HL-60/S4 treated with phorbol 12-myristate 13-acetate at 8.2 ng/mL for 4 days and 3 days (cell line): ENCODE data around the gene DDIAS.
"Not testable (repeated sequence)": the region's sequence is repeated elsewhere in the genome, so short reads cannot be mapped to it uniquely, and the experiment has no call there.

Experiments
- in situ Hi-C: fragments of 300-500 bp; cut with MboI; formaldehyde crosslinking; loops from 2 replicates; pipeline ENCODE4 v1.15.0; 2022; ENCODE audit warnings: low sequenced_read_pairs

The DDIAS gene

GRCh38 chr11:82920227-82920626, 18.7 kb downstream of the DDIAS start:
- in situ Hi-C loops = not testable (repeated sequence)

- in situ Hi-C loops = not testable (repeated sequence)
Measured at GRCh38 chr11:82922396-82923173, 21.0 kb downstream of the DDIAS start.

GRCh38 chr11:82924522-82925224, 23.1 kb downstream of the DDIAS start:
- in situ Hi-C loops = no loop called here

- in situ Hi-C loops = no loop called here
Measured at GRCh38 chr11:82927264-82927880, 25.8 kb downstream of the DDIAS start.

- in situ Hi-C loops = no loop called here
Measured at GRCh38 chr11:82929121-82929520, 27.6 kb downstream of the DDIAS start.

- in situ Hi-C loops = no loop called here
Measured at GRCh38 chr11:82930229-82930628, 28.7 kb downstream of the DDIAS start.

GRCh38 chr11:82930734-82931133, 29.2 kb downstream of the DDIAS start:
- in situ Hi-C loops = no loop called here

GRCh38 chr11:82932564-82932963, 31.0 kb downstream of the DDIAS start:
- in situ Hi-C loops = no loop called here

- in situ Hi-C loops = no loop called here
Measured at GRCh38 chr11:82936261-82936660, 34.7 kb downstream of the DDIAS start.

- in situ Hi-C loops = no loop called here
Measured at GRCh38 chr11:82937554-82937953, 36.0 kb downstream of the DDIAS start.

GRCh38 chr11:82939456-82939855, 37.9 kb downstream of the DDIAS start:
- in situ Hi-C loops = no loop called here

- in situ Hi-C loops = no loop called here
Measured at GRCh38 chr11:82942376-82942775, 40.8 kb downstream of the DDIAS start.

GRCh38 chr11:82943430-82943829, 41.9 kb downstream of the DDIAS start:
- in situ Hi-C loops = not testable (repeated sequence)

GRCh38 chr11:82944198-82944597, 42.7 kb downstream of the DDIAS start:
- in situ Hi-C loops = no loop called here

GRCh38 chr11:82945041-82945440, 43.5 kb downstream of the DDIAS start:
- in situ Hi-C loops = not testable (repeated sequence)

GRCh38 chr11:82945682-82946081, 44.1 kb downstream of the DDIAS start:
- in situ Hi-C loops = no loop called here

GRCh38 chr11:82949352-82949751, 47.8 kb downstream of the DDIAS start:
- in situ Hi-C loops = no loop called here

- in situ Hi-C loops = not testable (repeated sequence)
Measured at GRCh38 chr11:82950502-82950901, 49.0 kb downstream of the DDIAS start.

GRCh38 chr11:82955736-82956453, 54.4 kb downstream of the DDIAS start:
- in situ Hi-C loops = not testable (repeated sequence)

GRCh38 chr11:82959987-82960778, 58.6 kb downstream of the DDIAS start:
- in situ Hi-C loops = no loop called here

GRCh38 chr11:82960779-82961143, 59.2 kb downstream of the DDIAS start:
- in situ Hi-C loops = no loop called here
